ENCODE results near the gene TP53INP2. TPM values are rescaled to one million over a fixed set of nuclear protein-coding genes. Genes with fewer than 3 reads are reported as not detected.
"Not testable (repeated sequence)": the region's sequence is repeated elsewhere in the genome, so short reads cannot be mapped to it uniquely, and the experiment has no call there.

Gene TP53INP2
- total RNA-seq, 4 donors from 2014 or later, result 8.6 to 19.7 (median 15.1) TPM

DNA sequence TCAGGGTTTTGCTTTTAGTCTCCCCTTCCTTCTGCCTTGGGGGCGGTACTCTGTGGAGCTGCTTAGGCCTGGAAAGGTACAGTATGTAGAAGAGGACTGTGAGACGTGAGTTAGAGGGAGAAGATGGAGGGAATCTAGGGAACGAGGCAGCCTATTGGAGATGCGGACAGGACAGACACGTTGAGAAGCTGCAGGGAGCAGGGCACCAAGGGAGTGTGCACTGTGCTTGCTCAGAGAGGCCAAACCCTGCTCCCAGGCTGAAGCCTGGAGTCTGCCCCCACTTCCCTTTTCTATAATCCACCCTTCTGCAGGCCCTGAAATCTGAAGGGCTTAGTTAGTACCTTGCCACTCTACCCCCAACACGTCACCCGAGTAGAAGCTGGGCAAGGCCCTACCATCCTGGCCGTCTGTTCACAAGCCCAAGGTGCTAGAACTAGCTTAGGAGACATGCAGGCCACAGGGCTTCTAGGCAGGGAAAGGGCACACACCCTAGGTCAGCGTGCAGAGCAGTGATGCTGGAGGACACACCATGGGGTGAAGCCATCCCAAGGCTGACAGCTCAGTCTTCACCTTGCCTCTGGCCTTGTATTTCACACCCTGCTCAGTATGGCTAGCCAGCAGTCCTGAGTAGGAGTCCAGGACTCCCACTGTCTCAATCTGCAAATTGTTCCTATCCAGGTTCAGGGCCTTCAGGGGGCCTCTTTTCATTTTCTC is 6.9 kb downstream of the TP53INP2 start:
- DNase-seq (ENCODE audit: low spot score) (no peak), ATAC-seq (ENCODE audit: low FRiP score) (no peak)
- TF ChIP-seq, protein P1, sequence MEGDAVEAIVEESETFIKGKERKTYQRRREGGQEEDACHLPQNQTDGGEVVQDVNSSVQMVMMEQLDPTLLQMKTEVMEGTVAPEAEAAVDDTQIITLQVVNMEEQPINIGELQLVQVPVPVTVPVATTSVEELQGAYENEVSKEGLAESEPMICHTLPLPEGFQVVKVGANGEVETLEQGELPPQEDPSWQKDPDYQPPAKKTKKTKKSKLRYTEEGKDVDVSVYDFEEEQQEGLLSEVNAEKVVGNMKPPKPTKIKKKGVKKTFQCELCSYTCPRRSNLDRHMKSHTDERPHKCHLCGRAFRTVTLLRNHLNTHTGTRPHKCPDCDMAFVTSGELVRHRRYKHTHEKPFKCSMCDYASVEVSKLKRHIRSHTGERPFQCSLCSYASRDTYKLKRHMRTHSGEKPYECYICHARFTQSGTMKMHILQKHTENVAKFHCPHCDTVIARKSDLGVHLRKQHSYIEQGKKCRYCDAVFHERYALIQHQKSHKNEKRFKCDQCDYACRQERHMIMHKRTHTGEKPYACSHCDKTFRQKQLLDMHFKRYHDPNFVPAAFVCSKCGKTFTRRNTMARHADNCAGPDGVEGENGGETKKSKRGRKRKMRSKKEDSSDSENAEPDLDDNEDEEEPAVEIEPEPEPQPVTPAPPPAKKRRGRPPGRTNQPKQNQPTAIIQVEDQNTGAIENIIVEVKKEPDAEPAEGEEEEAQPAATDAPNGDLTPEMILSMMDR (IDR thresholded peaks at IDR 0.05), result no peak

DNA sequence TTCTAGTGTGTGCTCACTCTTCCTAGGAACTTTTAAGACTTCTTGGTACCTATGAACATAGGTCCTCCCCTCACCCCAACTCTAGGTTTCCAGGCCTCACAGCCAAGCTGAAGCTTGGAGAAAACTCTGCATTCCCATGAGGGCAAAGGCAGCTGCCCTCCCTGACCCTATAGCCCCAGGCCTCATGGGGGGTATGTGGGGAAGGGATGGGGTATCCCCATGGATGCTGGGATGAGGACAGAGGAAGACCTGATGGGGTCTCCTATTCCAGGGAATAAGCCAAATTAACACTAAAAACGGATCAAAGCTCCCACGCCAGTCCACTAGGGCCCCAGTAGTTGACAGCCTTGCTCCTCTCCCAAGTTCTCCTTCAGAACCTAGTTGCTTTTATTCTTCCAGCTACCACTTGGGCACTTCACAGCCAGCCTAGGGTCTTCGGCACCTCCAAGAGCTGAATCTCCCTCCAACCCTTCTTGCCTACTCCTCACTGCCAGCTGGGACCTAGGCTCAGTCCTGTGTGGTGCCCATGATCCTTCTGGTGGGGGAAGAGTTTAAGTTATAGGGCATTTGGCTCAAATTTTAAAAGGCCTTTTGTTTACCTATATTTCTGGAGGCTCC is 7.8 kb downstream of the TP53INP2 start:
- TF ChIP-seq, protein P1 (IDR thresholded peaks at IDR 0.05), result no peak
- DNase-seq (ENCODE audit: low spot score) (no peak), ATAC-seq (ENCODE audit: low FRiP score) (no peak)

GRCh38 chr20:34712525-34713192 is 8.5 kb downstream of the TP53INP2 start:
- DNase-seq (ENCODE audit: low spot score), result no peak
- TF ChIP-seq, protein P1 (IDR thresholded peaks at IDR 0.05), result no peak
- no peak for ATAC-seq (ENCODE audit: low FRiP score)

DNA sequence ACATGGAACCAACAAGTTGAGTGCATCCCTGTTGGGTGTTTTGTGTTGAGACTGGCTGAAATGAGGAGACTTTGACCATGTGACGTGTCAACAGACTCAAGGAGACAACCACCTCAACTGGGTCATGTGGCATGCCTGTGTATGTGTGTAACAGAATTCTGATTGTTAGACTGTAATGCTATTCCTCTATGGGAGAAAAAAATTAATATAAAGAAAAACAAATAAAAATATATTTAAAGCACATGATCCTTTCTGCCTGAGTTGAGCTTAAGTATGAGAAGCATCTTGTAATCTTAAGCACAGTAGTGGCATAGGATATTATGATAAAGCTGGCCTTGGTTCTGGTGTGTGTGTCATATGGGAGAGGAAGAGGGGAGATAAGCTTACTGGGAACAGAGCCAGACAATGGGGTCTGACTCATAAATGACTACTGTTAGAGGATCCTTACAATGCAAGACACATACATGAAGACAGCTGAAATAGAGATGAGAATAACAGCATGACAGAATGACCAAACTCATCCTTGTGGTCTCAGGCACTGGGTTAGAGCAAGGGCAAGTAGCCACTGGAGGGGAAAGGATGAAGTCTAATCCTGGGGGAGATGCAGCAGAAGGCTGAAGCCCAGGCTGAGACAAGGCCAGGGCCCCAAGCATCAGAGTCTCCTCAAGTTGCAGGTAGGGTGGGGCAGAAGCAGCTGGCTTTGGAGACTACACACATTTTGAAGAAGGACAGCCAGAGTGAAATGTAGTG is 9.2 kb downstream of the TP53INP2 start:
- DNase-seq (ENCODE audit: low spot score) (no peak), ATAC-seq (ENCODE audit: low FRiP score) (peak; percentile 34)
- TF ChIP-seq, protein P1 (IDR thresholded peaks at IDR 0.05), result no peak

DNA sequence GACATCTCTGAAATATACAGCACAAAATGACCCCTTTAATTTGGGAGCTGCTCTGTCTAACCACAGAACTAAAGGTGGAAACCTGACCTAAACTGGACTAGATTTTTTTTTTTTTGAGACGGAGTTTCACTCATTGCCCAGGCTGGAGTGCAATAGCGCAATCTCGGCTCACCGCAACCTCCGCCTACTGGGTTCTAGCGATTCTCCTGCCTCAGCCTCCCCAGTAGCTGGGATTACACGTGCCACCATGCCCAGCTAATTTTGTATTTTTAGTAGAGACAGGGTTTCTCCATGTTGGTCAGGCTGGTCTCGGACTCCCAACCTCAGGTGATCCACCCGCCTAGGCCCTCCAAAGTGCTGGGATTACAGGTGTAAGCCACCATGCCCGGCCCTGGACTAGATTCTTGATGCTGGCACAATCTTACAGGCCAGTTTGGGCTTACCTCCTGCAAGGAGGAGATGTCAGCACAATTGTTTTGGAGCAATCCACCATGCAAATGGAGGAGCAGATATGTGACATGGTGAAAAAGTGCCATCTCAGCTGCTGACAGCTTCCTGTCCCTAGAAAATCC is 9.9 kb downstream of the TP53INP2 start:
- ATAC-seq (ENCODE audit: low FRiP score); DNase-seq (ENCODE audit: low spot score): not testable (repeated sequence)

DNA sequence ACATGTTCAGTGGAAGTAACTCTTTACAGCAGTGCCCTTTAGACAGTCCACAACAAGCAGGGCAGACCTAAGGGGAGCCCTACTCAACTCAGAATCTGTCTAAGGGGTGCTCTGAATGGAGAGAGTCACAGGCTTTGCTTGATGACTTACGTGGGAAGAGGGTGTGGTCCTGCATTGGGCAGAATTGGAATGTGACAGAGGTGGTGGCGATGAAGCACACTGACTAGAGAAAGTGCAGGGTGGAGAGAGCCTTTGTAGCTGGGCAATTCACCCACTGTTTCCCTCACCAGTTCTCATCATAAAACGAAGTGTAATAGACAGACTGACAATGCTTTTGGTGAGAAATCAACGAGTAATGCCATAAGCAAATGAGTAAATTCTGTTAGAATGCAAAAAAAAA is 11.2 kb downstream of the TP53INP2 start:
- TF ChIP-seq, protein P1 (IDR thresholded peaks at IDR 0.05), result no peak
- no peak for DNase-seq (ENCODE audit: low spot score)
- ATAC-seq (ENCODE audit: low FRiP score), result no peak

- ATAC-seq (ENCODE audit: low FRiP score) (no peak), DNase-seq (ENCODE audit: low spot score) (no peak)
- TF ChIP-seq, protein P1 (IDR thresholded peaks at IDR 0.05), result no peak
Observed at GRCh38 chr20:34716921-34717229, 12.7 kb downstream of the TP53INP2 start.

All from omental fat pad (tissue), 4 donors.